ENCODE measurements around the gene ATP6V0A1. TPM values are rescaled to one million over a fixed set of nuclear protein-coding genes. Genes with fewer than 3 reads are reported as not detected.

Gene ATP6V0A1
- total and polyA plus RNA-seq, 4 donors = 71.1 to 321 (median 199) TPM

DNA sequence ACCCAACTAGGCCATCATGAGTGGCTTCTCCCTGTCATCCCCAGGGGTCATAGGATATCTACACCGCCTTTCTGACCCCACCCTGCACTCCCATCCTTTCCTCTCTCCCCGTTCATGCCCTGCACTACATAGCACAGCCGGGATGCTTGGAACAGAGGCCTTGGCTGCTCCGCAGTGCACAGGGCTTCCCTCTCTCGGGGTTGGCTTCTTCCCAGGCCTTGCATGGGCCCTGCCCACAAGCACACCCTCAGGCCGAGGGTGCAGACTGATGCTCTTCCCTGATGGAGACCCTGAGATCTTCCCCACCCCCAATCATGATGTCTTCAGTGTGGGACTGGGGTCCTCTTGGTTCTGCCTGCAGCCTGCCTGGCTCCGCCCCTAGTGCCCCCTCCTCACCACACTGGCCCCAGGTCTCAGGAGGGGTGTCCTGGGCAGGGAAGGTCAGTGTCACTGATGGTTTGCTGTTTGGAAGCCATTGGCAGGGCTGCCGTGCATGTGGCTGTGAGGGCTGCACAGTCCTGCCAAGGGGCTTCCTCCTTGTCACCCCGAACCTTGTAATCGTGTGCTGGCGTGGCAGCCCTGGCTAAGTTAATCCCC lies 63.1 kb downstream of the ATP6V0A1 start:
- Histone ChIP-seq H3K27ac (ENCODE audit: low read depth, low read length) (peak overlapping the region; percentile 98), H3K4me3 (ENCODE audit: low read depth, low read length) (no peak overlapping the region), H3K27me3 (ENCODE audit: control insufficient read depth, insufficient read depth, low read length) (no peaks in the 10 kb centered on the region), H3K9me3 (ENCODE audit: control insufficient read depth, insufficient read depth, low read length) (no peaks in the 10 kb centered on the region), H3K36me3 (ENCODE audit: control insufficient read depth, insufficient read depth, low read length) (peaks cover 51% of the 10 kb centered on the region), H3K4me1 (ENCODE audit: control insufficient read depth, insufficient read depth, low read length) (peaks cover 56% of the 10 kb centered on the region)
- DNase-seq (ENCODE audit: low read depth in 4 of 6, low spot score in 6 of 6) = no peak
- WGBS (ENCODE audit: insufficient coverage) = 83% methylated on average over 10 of the region's 11 CpGs

- no peak for DNase-seq (ENCODE audit: low read depth in 4 of 6, low spot score in 6 of 6)
- Histone ChIP-seq H3K27ac (ENCODE audit: low read depth, low read length) (peak overlapping the region; percentile 98), H3K9me3 (ENCODE audit: control insufficient read depth, insufficient read depth, low read length) (no peaks in the 10 kb centered on the region), H3K36me3 (ENCODE audit: control insufficient read depth, insufficient read depth, low read length) (peaks cover 45% of the 10 kb centered on the region), H3K4me1 (ENCODE audit: control insufficient read depth, insufficient read depth, low read length) (peaks cover 56% of the 10 kb centered on the region), H3K4me3 (ENCODE audit: low read depth, low read length) (no peak overlapping the region), H3K27me3 (ENCODE audit: control insufficient read depth, insufficient read depth, low read length) (no peaks in the 10 kb centered on the region)
- WGBS (ENCODE audit: insufficient coverage) = 91% methylated on average over 8 of the region's 9 CpGs
These were observed 63.6 kb downstream of the ATP6V0A1 start for GRCh38 chr17:42522263-42522790.

DNA sequence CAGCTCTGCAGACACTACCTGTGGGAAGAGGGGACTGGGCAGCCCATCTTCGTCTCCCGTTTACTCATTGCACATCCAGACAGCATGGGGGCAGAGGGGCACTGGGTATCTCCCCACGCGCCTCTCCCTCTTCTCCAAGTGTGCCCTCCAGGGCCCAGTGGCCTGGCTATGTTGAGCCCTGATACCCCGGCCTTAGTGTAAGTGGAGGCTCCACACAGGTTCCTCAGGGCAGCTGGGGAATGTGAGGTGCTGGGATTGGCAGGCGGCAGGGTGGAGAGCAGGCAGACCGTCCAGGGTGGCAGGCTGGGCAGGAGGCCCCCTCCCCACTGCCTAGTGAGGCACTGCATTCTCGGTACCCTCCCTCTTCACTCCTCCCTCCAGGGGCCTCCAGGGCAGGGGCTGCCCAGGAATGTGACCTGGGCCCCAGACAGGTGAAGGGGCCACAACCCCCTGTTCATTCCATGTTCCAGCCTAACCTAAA lies 64.2 kb downstream of the ATP6V0A1 start:
- 90% methylated on average over 7 of the region's 8 CpGs for WGBS (ENCODE audit: insufficient coverage)
- no peak for DNase-seq (ENCODE audit: low read depth in 4 of 6, low spot score in 6 of 6)
- H3K4me3 ChIP-seq (ENCODE audit: low read depth, low read length) = no peak overlapping the region
- no peaks in the 10 kb centered on the region for H3K9me3 ChIP-seq (ENCODE audit: control insufficient read depth, insufficient read depth, low read length)
- peaks cover 53% of the 10 kb centered on the region for H3K4me1 ChIP-seq (ENCODE audit: control insufficient read depth, insufficient read depth, low read length)
- no peaks in the 10 kb centered on the region for H3K27me3 ChIP-seq (ENCODE audit: control insufficient read depth, insufficient read depth, low read length)
- H3K27ac ChIP-seq (ENCODE audit: low read depth, low read length) = peak overlapping the region; percentile 98
- peaks cover 42% of the 10 kb centered on the region for H3K36me3 ChIP-seq (ENCODE audit: control insufficient read depth, insufficient read depth, low read length)

DNA sequence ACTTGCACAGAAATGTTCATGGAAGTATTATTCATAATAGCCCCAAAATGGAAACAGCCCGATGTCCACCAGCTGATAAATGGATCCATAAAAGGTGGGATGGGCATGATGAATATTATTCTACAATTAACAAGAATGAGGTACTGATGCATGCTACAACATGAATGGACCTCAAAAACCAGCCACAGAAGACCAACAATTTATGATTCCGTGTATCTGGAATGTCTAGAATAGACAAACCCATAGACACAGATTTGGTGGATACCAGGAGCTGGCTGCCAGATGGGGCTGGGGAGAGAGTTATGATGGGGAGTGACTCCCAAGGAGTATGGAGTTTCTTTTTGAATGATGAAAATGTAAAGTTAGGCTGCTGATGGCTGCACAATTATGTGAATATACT lies 66.5 kb downstream of the ATP6V0A1 start:
- H3K4me1 ChIP-seq (ENCODE audit: control insufficient read depth, insufficient read depth, low read length) = peaks cover 32% of the 10 kb centered on the region
- H3K27me3 ChIP-seq (ENCODE audit: control insufficient read depth, insufficient read depth, low read length) = no peaks in the 10 kb centered on the region
- H3K4me3 ChIP-seq (ENCODE audit: low read depth, low read length) = no peak overlapping the region
- H3K9me3 ChIP-seq (ENCODE audit: control insufficient read depth, insufficient read depth, low read length) = no peaks in the 10 kb centered on the region
- H3K27ac ChIP-seq (ENCODE audit: low read depth, low read length) = no peak overlapping the region
- no peak for DNase-seq (ENCODE audit: low read depth in 4 of 6, low spot score in 6 of 6)
- H3K36me3 ChIP-seq (ENCODE audit: control insufficient read depth, insufficient read depth, low read length) = peaks cover 31% of the 10 kb centered on the region
- WGBS (ENCODE audit: insufficient coverage) = no CpG with 5 or more reads among the region's 2 CpGs

- Histone ChIP-seq H3K27me3 (ENCODE audit: control insufficient read depth, insufficient read depth, low read length) (no peaks in the 10 kb centered on the region), H3K36me3 (ENCODE audit: control insufficient read depth, insufficient read depth, low read length) (peaks cover 27% of the 10 kb centered on the region), H3K4me3 (ENCODE audit: low read depth, low read length) (no peak overlapping the region), H3K27ac (ENCODE audit: low read depth, low read length) (no peak overlapping the region), H3K4me1 (ENCODE audit: control insufficient read depth, insufficient read depth, low read length) (peaks cover 24% of the 10 kb centered on the region), H3K9me3 (ENCODE audit: control insufficient read depth, insufficient read depth, low read length) (no peaks in the 10 kb centered on the region)
- 88% methylated on average over 4 of the region's 6 CpGs for WGBS (ENCODE audit: insufficient coverage)
- no peak for DNase-seq (ENCODE audit: low read depth in 4 of 6, low spot score in 6 of 6)
These were observed 67.4 kb downstream of the ATP6V0A1 start for GRCh38 chr17:42526031-42526444.

GRCh38 chr17:42527932-42528331 lies 69.3 kb downstream of the ATP6V0A1 start:
- no peaks in the 10 kb centered on the region for H3K27me3 ChIP-seq (ENCODE audit: control insufficient read depth, insufficient read depth, low read length)
- no peak for DNase-seq (ENCODE audit: low read depth in 4 of 6, low spot score in 6 of 6)
- 79% methylated on average over 2 of the region's 6 CpGs for WGBS (ENCODE audit: insufficient coverage)
- peaks cover 8% of the 10 kb centered on the region for H3K36me3 ChIP-seq (ENCODE audit: control insufficient read depth, insufficient read depth, low read length)
- no peaks in the 10 kb centered on the region for H3K9me3 ChIP-seq (ENCODE audit: control insufficient read depth, insufficient read depth, low read length)
- H3K27ac ChIP-seq (ENCODE audit: low read depth, low read length) = no peak overlapping the region
- H3K4me3 ChIP-seq (ENCODE audit: low read depth, low read length) = no peak overlapping the region
- peaks cover 5% of the 10 kb centered on the region for H3K4me1 ChIP-seq (ENCODE audit: control insufficient read depth, insufficient read depth, low read length)

DNA sequence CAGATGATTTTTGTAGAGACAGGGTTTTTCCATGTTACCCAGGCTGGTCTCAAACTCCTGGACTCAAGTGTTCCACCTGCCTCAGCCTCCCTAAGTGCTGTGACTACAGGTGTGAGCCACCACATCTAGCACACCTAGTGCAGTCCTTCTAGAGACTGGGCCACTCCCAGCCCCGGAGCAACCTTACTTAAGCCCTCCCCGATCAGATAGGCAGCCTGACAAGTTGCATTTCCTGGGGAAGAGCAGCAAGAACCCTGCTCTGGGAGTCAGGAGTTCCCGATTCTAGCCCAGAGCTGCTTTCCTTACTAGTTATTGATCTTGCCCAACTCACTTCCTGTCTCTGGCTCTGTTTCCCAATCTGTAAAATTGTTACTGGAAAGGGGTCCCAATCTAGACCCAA lies 70.4 kb downstream of the ATP6V0A1 start:
- Histone ChIP-seq H3K9me3 (ENCODE audit: control insufficient read depth, insufficient read depth, low read length) (no peaks in the 10 kb centered on the region), H3K27me3 (ENCODE audit: control insufficient read depth, insufficient read depth, low read length) (no peaks in the 10 kb centered on the region), H3K4me1 (ENCODE audit: control insufficient read depth, insufficient read depth, low read length) (peaks cover 3% of the 10 kb centered on the region), H3K4me3 (ENCODE audit: low read depth, low read length) (no peak overlapping the region), H3K36me3 (ENCODE audit: control insufficient read depth, insufficient read depth, low read length) (no peaks in the 10 kb centered on the region), H3K27ac (ENCODE audit: low read depth, low read length) (no peak overlapping the region)
- 95% methylated on average over 3 of the region's 3 CpGs for WGBS (ENCODE audit: insufficient coverage)
- DNase-seq (ENCODE audit: low read depth in 4 of 6, low spot score in 6 of 6) = no peak

- no peak for DNase-seq (ENCODE audit: low read depth in 4 of 6, low spot score in 6 of 6)
- Histone ChIP-seq H3K4me1 (ENCODE audit: control insufficient read depth, insufficient read depth, low read length) (peaks cover 15% of the 10 kb centered on the region), H3K4me3 (ENCODE audit: low read depth, low read length) (no peak overlapping the region), H3K27ac (ENCODE audit: low read depth, low read length) (no peak overlapping the region), H3K9me3 (ENCODE audit: control insufficient read depth, insufficient read depth, low read length) (no peaks in the 10 kb centered on the region), H3K27me3 (ENCODE audit: control insufficient read depth, insufficient read depth, low read length) (no peaks in the 10 kb centered on the region), H3K36me3 (ENCODE audit: control insufficient read depth, insufficient read depth, low read length) (no peaks in the 10 kb centered on the region)
- WGBS (ENCODE audit: insufficient coverage) = 100% methylated on average over 1 of the region's 2 CpGs
These were observed 72.3 kb downstream of the ATP6V0A1 start for GRCh38 chr17:42530952-42531454.

DNA sequence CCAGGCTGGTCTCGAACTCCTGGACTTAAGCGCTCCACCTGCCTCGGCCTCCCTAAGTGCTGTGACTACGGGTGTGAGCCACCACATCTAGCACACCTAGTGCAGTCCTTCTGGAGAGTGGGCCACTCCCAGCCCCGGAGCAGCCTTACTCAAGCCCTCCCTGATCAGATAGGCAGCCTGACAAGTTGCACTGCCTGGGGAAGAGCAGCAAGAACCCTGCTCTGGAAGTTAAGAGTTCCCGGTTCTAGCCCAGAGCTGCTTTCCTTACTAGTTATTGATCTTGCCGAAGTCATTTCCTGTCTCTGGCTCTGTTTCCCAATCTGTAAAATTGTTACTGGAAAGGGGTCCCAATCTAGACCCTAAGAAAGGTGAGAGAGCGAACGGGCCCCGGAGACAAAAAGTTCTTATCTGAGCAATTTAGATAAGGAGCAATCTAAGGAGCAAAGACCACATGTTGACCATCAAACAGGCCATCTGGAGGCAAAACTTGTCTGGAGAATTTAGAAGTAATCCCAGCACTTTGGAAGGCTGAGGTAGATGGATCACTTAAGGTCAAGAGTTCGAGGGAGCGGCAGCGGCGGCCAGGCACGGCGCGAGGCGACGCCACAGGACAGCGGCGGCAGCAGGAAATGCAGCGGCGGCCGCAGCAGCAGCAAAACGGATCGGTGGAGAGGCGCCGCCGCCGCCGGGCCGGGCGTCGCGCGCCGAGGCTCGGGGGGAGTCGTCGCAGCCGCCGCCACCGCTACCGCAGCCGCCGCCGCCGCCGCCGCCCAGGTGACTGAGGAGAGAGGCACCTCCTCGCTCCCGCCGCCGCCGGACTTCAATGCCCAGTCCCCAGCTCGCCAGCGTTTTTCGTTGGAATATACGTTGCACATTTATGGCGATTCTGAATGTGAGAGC lies 73.0 kb downstream of the ATP6V0A1 start:
- peak overlapping the region; percentile 47 for H3K4me3 ChIP-seq (ENCODE audit: low read depth, low read length)
- peak overlapping the region; percentile 47 for H3K27ac ChIP-seq (ENCODE audit: low read depth, low read length)
- peak in 3 of 6 donors; percentile 36 to 83 (median 65) for DNase-seq (ENCODE audit: low read depth in 4 of 6, low spot score in 6 of 6)
- no peaks in the 10 kb centered on the region for H3K36me3 ChIP-seq (ENCODE audit: control insufficient read depth, insufficient read depth, low read length)
- 15% methylated on average over 60 of the region's 60 CpGs for WGBS (ENCODE audit: insufficient coverage)
- H3K9me3 ChIP-seq (ENCODE audit: control insufficient read depth, insufficient read depth, low read length) = no peaks in the 10 kb centered on the region
- no peaks in the 10 kb centered on the region for H3K27me3 ChIP-seq (ENCODE audit: control insufficient read depth, insufficient read depth, low read length)
- H3K4me1 ChIP-seq (ENCODE audit: control insufficient read depth, insufficient read depth, low read length) = peaks cover 17% of the 10 kb centered on the region
